Hippocampal formation (tissue), 2 donors: ENCODE results near the gene CCDC127.
A peak's percentile ranks its signal among the peaks of the same experiment; 100 is the strongest.
"Not testable (repeated sequence)": the region's sequence is repeated elsewhere in the genome, so short reads cannot be mapped to it uniquely, and the experiment has no call there.

ENCODE experiments used
- DNase-seq, 2 donors: peaks; one replicate each; lab custom pipeline; 2025; lab: John Stamatoyannopoulos, UW

The CCDC127 gene

DNA sequence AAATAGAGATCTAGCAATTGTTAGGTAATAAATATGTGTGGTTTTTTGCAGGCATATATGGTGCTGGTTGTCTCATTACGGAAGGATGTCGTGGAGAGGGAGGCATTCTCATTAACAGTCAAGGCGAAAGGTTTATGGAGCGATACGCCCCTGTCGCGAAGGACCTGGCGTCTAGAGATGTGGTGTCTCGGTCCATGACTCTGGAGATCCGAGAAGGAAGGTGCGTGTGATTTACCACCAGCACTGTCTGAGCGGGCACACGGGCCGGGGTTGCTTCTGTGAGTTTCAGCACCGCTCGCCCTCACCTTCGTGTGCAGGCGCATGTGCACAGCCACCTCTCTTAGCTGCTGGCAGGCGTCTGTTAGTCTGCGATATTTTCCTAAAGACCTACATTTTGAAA, 15.5 kb upstream of the CCDC127 start:
- not testable (repeated sequence) for DNase-seq

DNA sequence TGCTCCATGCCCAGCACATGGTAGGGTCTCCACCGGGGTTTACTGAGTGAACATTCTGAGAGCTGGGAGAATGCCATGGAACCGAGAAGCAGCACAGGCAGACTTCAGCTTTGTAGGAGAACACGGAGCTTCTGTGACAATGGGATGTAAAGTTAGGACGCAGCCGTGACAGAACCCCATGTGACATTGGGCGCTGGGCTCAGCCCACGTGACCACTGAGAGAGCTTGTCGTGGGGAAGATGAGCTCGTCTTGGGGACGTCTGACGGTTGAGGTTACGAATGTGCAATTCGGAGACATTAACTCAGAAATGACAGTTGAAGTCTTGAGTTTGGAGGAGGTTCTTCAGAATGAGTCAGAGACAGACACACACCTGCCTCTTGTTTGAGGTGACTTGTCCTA, 13.7 kb upstream of the CCDC127 start:
- DNase-seq, result peak in 1 of 2 donors; percentile 6

DNA sequence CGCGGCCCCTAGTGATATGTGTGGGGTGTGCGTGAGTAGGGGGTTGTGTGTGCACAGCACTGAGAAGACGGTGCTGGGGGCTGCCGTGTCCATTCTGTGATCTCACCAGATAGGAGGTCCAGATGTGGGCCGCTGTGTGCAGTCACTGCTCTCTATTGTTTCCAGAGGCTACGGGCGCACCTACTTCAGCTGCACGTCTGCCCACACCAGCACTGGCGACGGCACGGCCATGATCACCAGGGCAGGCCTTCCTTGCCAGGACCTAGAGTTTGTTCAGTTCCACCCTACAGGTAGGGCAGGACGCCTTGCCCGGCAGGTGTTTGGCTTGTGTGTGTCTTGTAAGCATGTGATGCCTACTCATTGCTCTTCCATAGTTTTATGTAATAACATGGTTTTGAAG, 12.8 kb upstream of the CCDC127 start:
- no peak for DNase-seq

DNA sequence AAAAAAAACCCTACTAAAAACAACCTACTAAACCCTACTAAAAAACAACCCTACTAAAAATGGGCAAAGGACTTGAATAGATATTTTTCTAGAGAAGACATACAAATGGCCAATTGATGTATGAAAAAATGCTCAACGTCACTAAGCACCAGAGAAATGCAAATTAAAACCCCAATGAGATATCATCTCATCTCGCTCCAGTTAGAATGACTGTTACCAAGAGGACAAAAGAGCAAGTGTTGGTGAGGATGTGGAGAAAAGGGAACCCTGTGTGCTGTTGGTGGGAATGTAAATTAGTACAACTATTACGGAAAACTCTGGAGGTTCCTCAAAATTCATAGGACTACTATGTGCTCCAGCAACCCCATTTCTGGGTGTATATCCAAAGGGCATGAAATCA, 10.9 kb upstream of the CCDC127 start:
- DNase-seq, result peak in 1 of 2 donors; percentile 6

DNA sequence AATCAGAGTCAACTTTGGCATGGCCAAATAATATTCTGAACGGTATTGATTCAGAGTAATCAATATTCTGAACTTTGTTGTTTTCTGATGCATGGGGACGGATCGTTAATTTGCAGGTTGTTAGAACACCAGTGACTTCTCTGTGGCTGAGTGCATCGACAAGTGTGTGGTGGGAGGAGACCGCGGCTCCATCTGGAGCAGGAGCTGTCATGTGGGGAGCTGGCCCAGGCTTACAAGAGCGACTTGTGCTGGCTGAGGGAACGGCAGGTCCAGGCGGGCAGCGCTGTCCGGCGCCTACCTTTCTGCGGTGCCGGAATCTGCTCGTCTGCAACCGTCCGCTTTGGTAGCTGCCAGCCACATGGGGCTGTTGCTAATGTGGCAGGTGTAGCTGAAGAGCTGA, 9.4 kb upstream of the CCDC127 start:
- peak in 1 of 2 donors; percentile 12 for DNase-seq

DNA sequence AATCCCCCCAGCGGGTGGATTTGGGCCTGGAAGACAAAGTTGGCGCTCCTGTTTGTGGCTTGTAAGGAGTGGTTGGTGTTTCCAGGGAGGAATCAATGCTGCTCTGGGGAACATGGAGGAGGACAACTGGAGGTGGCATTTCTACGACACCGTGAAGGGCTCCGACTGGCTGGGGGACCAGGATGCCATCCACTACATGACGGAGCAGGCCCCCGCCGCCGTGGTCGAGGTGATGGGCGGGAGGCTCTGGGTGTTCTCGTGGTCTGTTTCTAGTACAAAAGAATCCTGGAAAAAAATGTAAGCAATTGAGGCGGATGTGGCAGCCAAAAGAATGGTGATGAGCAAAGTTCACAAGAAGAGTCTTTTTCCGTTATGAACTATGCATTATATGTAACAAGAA, 7.4 kb upstream of the CCDC127 start:
- DNase-seq, result no peak

DNA sequence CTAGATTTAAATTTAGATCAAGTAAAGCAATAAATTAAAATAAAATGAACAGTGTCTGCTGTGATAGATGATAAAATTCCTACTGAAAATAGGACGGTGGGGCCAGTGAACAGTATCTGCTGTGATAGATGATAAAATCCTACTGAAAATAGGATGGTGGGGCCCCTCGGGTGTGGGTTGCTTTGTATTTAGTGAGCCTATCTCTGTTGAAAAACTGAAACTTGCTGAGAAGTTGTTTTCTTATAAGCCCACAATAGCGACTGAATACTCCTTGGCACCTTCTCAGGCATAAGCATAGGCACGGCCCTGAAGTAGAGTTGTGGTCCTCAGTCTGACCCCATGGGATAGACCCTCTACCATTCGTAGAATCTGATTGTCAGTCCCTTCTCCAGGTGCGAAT, 5.8 kb upstream of the CCDC127 start:
- DNase-seq, result no peak

DNA sequence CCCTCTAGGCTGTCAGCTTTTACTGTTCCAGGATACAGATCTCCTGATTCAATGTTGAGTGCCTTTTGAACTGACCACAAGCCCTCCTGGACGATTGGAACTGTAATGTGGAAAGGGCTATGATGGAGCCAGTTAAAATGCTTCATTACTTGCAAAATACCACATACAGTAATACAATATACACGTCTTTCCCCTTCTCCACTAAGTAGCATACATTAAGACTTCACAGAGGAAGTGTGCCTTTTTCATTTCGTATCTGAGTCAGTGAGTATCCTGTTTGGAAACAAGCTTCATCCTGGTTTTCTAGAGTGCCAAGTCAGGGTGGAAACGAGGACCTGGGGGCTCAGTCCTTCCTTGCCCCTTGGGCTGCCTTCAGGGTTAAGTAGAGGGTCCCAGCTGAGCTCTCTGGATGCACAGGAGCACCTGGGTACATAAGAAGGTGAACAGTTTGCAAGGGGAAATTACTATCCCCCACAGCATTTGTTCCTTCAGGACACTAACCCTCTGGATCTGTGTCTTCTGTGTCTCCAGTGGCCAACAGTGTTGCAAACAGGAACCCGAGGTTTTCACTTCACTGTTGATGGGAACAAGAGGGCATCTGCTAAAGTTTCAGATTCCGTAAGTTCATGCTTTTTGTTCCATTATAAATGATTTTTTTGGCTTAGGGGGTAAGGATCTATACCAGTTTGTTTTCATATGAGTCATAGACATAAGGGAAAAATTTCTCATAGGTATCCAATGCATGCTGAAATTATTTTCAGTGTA, 5.2 kb upstream of the CCDC127 start:
- not testable (repeated sequence) for DNase-seq

DNA sequence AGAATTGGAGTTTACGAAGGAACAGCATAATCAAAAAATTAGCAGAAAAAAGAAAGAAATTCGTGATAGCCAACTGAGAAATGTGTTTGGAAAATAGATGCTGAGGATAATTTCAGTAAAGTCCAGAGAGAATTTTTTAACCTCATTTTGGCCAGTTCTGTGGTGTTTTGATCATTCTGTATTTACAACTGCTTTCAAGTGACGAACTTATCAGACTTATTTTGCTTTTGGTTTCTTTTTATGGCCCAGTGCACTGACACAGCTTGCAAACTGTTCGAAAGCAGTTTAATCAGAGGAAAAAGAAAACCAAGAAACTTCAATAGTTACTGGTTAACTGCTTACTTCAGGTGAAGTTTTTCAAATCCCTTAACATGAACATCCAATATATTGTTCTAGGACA, 2.0 kb upstream of the CCDC127 start:
- no peak for DNase-seq

DNA sequence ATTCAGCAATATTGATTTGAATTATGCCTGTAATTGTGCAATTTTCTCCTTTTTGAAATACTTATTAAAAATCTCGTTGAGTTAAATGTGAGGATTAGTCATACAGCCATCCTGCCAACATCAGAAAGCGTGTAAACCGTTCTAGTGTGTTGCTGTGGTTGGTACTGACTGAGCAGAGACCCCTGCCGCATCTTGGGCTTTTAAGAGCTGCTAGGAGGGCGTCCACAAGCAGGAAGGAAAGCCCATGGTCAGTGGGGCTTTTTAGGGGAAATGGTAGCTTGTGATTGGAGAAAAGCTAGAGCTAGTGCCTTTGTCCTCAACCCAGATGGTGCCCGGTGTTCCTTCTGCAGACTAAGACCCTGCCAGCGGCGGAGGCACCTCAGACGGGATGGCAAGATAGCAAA, 1.5 kb upstream of the CCDC127 start:
- no peak for DNase-seq

DNA sequence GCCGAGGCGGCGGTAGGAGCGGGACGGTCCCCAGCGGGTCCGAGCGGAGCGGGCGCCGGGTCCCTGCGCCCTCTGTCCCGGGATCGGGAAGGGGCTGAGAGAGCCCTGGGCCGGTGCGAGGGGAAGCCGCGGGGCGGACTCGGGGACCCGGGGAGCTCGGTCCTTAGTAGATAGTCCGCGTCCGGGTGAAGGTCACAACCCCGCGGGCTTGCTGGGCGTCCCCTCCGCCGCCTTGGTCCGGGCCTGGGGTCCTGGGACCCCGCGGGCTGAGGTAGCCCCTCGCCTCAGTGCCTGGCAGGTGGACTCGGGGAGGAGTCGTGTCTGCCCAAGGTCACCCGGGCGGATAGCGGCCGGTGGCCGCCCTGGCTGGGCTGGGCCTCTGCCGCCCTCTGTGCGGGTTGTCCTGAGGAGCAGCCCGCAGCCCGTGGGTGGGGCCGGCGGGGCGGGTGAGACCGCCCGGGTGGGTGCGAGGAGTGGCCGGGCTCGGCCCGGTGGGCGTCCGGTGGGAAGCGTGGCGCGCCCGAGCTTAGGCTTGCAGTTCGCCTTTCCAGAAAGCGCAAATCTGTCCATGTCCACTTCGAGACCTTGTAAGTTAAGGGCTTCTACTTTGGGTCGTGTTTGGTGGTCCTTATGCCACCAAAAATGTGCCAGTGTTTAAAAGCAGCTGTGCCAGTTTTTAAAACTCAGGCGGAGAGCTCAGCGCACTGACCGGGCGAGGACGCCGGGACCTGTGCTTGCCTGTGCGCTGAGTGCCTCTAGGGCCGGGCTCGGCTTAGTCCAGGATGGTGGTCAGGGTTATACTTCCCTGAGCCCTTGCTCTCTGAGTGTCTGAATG, 721 bp upstream of the CCDC127 start:
- peak in 1 of 2 donors; percentile 33 for DNase-seq

DNA sequence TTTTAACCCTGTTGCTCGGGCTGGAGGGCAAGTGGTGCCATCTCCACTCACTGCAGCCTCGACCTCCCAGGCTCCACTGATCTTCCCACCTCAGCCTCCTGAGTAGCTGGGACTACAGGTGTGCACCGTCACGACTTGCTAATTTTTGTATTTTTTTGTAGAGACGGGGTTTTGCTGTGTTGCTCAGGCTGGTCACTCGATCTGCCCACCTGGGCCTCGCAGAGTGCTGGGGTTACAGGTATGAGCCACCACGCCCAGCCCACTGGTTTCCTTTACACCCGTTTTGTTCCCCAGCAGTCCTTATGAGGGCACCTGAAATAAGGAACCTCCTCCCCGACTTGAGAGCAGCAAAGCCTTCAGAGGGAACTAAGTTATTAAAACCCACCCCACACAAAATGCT, 1.9 kb downstream of the CCDC127 start:
- not testable (repeated sequence) for DNase-seq

DNA sequence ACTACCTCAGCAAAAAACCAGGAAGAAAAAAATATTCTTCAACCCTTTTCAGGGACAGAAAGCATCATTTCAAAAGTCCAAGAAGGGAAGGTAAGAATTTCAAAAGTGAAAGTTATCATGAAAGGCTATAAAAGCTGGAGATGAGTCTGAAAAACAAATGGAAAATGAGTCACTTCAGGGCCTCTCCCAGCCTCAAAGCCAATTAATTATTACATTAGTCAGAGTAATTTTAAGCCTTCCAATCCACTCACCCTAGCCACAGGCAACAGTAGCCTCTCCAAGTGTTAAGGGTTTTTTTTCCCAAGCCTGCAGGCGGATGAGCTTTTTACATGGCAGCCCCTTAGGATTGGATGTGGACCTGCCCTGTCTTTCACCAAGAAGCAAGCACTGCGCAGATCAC, 2.7 kb downstream of the CCDC127 start:
- not testable (repeated sequence) for DNase-seq

DNA sequence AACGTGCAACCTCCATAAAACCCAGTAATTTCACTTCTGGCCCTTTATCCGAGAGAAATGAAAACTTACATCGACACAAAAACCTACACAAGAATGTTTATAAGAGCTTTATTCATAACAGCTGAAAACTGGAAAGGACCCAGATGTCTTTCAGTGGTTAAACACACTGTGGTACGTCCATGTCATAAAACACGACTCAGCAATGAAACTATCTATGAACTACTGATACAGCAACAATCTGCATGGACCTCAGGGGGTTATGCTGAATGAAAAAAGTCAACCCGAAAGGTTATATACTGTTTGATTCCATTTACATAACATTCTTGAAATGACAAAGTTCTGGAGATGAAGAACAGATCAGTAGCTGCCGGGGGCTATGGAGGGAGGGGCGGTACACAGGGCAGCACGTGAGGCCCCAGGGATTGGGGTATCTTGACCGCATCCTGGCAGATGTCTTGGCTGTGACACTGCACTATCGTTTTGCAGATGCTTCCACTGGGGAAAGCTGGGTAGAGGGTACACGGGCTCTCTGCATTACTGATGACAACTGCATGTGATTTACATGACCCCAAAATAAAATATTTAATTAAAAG, 4.1 kb downstream of the CCDC127 start:
- no peak for DNase-seq

DNA sequence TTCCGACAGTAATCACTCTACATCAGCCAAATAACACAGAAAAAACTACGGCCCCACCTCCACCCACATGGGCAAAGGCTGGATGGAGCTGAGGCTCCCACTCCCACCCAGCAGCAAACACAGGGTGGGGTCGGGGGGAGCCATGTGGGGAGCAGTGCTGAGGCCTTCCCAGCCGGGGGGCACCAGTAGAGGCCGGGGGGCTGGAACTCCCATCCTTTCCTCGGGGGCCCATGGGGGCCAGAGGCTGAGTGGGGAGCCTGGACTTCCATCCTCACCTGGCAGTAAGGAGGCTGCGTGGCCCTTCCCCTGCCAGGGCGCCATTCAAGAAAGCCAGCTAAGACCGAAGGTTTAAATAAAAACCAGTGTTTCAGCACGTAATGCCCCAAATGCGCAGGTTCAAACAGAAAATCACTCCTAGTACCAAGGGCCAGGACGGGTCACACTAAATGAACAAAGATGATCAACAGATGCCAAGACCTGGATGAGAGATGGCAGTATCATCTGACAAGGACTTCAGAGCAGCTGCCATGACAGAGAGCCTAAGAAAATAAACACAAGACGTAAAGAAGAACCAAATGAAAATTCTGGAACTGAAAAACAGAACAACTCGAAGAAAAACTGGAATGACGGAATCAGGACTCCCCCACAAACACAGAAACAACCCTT, 9.4 kb downstream of the CCDC127 start:
- no peak for DNase-seq

DNA sequence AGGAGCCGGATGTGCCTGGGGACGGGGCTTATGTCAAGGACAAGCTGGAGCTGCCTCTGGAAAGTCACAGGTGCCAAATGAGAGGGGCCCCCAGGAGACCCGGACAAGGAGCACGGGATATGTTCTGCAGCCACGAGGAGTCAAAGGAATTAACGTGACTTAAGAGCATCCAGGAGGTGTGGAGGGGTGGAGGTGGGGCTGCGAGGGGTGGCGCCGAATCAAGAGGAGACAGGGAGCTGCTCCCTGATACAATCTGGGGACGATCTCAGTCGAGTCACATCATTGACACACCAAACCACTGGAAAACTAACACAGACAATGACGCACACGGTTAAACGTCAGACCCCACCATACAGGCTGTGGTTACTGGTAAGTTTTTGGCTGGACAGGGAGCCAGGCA, 10.4 kb downstream of the CCDC127 start:
- DNase-seq, result no peak

DNA sequence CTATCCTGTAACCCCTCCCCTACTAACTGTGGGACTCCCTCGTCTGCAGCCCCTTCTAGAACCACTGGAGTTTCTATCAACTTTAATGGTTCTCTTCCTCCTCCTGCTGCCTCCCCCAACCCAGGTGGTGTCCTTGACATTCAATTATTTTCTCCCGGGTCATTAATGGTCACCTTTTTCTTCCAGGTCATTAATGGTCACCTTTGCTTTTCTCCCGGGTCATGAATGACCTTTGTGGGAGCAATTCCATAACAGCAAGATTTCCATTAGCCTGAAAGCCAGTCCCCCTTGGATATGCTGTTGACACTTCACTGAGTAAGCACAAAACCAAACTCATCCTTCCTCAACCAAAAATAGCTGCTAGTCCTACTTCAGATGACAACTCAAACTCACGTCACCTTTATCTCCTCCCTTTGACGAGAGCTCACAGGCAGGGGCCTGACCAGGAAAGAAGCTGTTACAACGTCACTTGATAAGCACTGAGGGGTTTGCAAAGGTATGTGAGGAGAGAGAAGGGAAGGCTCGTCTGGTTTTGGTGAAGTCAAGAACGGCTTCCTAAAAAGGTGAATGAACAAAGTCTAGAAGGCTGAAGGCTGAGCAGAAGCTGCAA, 10.9 kb downstream of the CCDC127 start:
- no peak for DNase-seq

DNA sequence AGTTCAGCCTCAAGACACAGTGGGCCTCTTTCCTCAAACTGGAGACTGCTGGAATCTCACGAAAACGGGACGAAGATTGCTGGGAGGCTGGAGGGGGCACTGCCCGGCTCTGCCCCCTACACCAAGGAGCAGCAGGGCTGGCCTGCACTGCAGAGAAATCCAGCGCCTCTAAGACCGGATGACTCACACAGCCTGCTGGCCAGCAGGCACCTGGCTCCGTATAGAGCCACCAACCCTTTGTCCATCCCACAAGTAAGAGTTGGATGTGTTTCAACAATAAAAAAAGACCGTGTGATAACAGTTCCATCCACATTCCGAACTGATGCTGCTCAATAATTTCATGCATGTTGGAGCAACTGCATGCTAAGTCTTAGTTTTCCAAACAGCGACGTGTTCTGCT, 11.5 kb downstream of the CCDC127 start:
- no peak for DNase-seq

DNA sequence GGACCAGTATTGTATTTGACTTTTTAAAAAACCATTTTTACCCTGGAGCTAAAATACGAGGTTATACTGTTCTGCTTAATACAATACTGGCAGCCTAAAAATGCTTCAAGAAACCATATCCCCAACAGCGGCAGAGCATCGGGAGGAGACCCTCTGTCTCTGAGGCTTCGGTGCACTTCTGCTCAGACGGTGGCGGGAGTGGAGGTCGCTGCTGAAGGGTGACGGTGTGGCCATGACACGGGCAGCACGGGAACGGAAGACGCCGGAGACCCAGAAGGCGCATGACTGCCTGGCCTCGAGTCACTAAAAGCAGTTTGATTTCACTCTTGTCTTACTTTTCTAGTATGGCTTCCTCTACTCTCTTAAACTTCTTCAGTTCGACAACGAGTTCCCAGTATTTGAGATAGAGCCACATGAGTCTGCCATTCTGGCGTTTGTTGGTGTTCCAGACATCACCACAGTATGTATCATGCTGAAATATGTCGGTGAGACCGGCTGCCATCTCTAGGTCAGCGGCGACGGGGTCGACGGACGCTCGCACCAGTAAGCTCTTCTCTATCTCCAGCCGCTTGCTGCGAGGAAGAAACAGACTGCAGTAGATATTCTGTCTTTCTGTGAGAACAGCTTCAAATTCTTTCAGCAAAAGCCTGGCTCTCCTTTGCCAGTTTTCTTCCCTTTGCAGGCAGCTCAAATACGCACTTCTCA, 12.8 kb downstream of the CCDC127 start:
- DNase-seq, result no peak

DNA sequence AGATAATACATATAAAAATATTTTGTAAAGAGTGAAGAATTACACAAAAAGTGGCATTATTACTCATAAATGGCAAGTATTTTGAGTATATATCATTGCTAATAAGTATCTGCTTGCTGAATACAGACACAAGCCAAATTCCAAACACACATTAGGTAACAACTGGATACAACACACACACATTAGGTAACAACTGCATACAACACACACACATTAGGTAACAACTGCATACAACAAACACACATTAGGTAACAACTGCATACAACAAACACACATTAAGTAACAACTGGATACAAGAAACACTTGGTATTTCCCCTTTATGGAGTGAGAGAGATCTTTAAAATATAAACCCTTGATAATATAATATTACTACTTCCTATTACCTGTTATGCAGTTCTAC, 13.5 kb downstream of the CCDC127 start:
- DNase-seq, result no peak

DNA sequence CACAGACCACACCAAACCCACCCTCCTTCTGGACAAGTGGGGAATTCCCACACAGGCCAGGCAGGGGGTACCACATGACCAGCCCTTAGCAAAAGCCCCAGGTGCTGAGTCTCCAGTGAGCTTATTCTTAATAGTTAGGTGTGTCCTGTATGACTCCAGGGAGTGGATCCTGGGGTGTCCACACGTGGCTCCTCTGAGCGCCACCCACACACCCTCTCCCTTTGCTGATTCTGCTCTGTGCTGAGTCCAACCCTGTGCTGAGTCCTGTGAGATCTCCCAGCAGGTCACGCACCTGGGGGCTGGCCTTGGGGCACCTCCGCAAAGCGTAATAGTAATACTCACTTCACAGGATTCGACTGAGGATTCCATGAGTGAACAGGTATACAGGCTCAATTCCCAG, 14.0 kb downstream of the CCDC127 start:
- DNase-seq, result no peak
